A549 (cell line): Measurements from ENCODE around the gene SH3BGRL2. TPM values are rescaled to one million over a fixed set of nuclear protein-coding genes. Genes with fewer than 3 reads are reported as not detected.
A peak's percentile ranks its signal among the peaks of the same experiment; 100 is the strongest.

Experiments used
- ATAC-seq, 2 experiments: fragments of 200-7000 bp in 1 of 2; fragments of >200 bp in 1 of 2; cut with Nextera tagmentation in 1 of 2; cut with Tn5 transposase in 1 of 2; 3 replicates each; pipeline versions ENCODE4 v1.8.0 to v1.9.1; 2018 to 2020; ENCODE audit warnings: mild to moderate bottlenecking in 1 of 2, moderate library complexity in 1 of 2
- CTCF ChIA-PET: fragments of 300-600 bp; sonication (Branson Sonifier 250); formaldehyde crosslinking; extraction: SDS; loops from one replicate; lab custom pipeline; 2021; ENCODE audit warnings: antibody characterized with exemption, inconsistent platforms; lab: Yijun Ruan, JAX
- POLR2A ChIA-PET: fragments of 350-600 bp; formaldehyde crosslinking; extraction: SDS; loops from one replicate; lab custom pipeline; 2021; ENCODE audit warnings: antibody characterized with exemption, inconsistent platforms; lab: Yijun Ruan, JAX
- DNase-seq, 2 experiments: peaks; one replicate each; pipeline versions ENCODE4 v3.0.0 to v3.0.0-alpha.2; 2011 to 2016; ENCODE audit warnings: low read depth in 1 of 2, low spot score in 1 of 2
- FAIRE-seq: peaks from 2 replicates; lab custom pipeline; 2011; peaks lifted over from hg19 to GRCh38; lab: Jason Lieb, UNC
- H3K27ac ChIP-seq, 2 experiments: fragments of >200 bp; sonication (Bioruptor Twin); formaldehyde crosslinking; 3 replicates each; pipeline ENCODE4 v1.5.1; 2016 to 2017
- H3K4me1 ChIP-seq: fragments of >200 bp; sonication (Bioruptor Twin); formaldehyde crosslinking; 3 replicates; pipeline ENCODE4 v1.6.1; 2016
- H3K4me2 ChIP-seq: fragments of >200 bp; sonication (Bioruptor Twin); formaldehyde crosslinking; 3 replicates; pipeline ENCODE4 v1.6.1; 2016
- H3K4me3 ChIP-seq: fragments of >200 bp; sonication (Bioruptor Twin); formaldehyde crosslinking; 3 replicates; pipeline ENCODE4 v1.5.1; 2016
- H3K9me3 ChIP-seq: fragments of >200 bp; sonication (Bioruptor Twin); formaldehyde crosslinking; 3 replicates; pipeline ENCODE4 v1.6.1; 2016
- BHLHE40 ChIP-seq: IDR thresholded peaks from 2 replicates; pipeline ENCODE4 v1.6.1; 2012; ENCODE audit warnings: low read depth, low read length, inconsistent platforms
- CBX2 ChIP-seq: fragments of 200-600 bp; sonication (generic); IDR thresholded peaks from 2 replicates; pipeline ENCODE4 v1.6.1; 2016; ENCODE audit warnings: low read depth, mild to moderate bottlenecking, borderline replicate concordance
- CBX8 ChIP-seq: fragments of 200-600 bp; sonication (generic); IDR thresholded peaks from 2 replicates; pipeline ENCODE4 v1.6.1; 2016
- EHMT2 ChIP-seq: fragments of 200-600 bp; sonication (generic); IDR thresholded peaks from 2 replicates; pipeline ENCODE4 v1.6.1; 2016; ENCODE audit warnings: antibody characterized with exemption, low read depth, mild to moderate bottlenecking, moderate library complexity
- FOSL2 ChIP-seq, 2 experiments: fragments of 450-650 bp in 1 of 2; fragments of >200 bp in 1 of 2; sonication (Bioruptor Twin) in 1 of 2; formaldehyde crosslinking; IDR thresholded peaks; 2 replicates each; pipeline versions ENCODE4 v1.5.0 to v1.6.1; 2016 to 2020; ENCODE audit warnings: mild to moderate bottlenecking in 1 of 2, moderate library complexity in 1 of 2
- FOXS1 ChIP-seq: fragments of 250-450 bp; sonication (Bioruptor Pico); IDR thresholded peaks from 2 replicates; pipeline ENCODE4 v1.5.0; 2020; ENCODE audit warnings: mild to moderate bottlenecking, moderate library complexity
- HDAC2 ChIP-seq: fragments of 200-600 bp; sonication (generic); IDR thresholded peaks from 2 replicates; pipeline ENCODE4 v1.6.1; 2016
- HOXA7 ChIP-seq: fragments of 250-450 bp; sonication (Bioruptor Pico); IDR thresholded peaks from 2 replicates; pipeline ENCODE4 v1.5.0; 2020; ENCODE audit warnings: mild to moderate bottlenecking, moderate library complexity
- MAFK ChIP-seq: fragments of 450-650 bp; IDR thresholded peaks from 2 replicates; pipeline ENCODE4 v1.6.1; 2014; ENCODE audit not compliant: partially characterized antibody
- MYC ChIP-seq: IDR thresholded peaks from 2 replicates; pipeline ENCODE4 v1.6.1; 2012; ENCODE audit warnings: mild to moderate bottlenecking, inconsistent platforms, low read length, improper control_type of control experiment, borderline replicate concordance
- NFE2L2 ChIP-seq: fragments of 150-350 bp; conservative IDR thresholded peaks from 2 replicates; pipeline ENCODE4 v1.6.1; 2014; ENCODE audit warnings: low read length
- POLR2A ChIP-seq: IDR thresholded peaks from 2 replicates; pipeline ENCODE4 v1.6.1; 2012; ENCODE audit warnings: mild to moderate bottlenecking, low read length
- RAD21 ChIP-seq, 2 experiments: fragments of >200 bp in 1 of 2; sonication (Bioruptor Twin) in 1 of 2; formaldehyde crosslinking in 1 of 2; IDR thresholded peaks in 1 of 2; conservative IDR thresholded peaks in 1 of 2; 2 replicates in 1 of 2; 3 replicates in 1 of 2; pipeline ENCODE4 v1.6.1; 2012 to 2018; ENCODE audit warnings: inconsistent platforms in 1 of 2
- RARB ChIP-seq: fragments of 250-450 bp; sonication (Bioruptor Pico); IDR thresholded peaks from 2 replicates; pipeline ENCODE4 v1.8.0; 2021; ENCODE audit warnings: mild to moderate bottlenecking, moderate library complexity
- SMC3 ChIP-seq: fragments of >200 bp; sonication (Bioruptor Twin); formaldehyde crosslinking; IDR thresholded peaks from 3 replicates; pipeline ENCODE4 v1.6.1; 2018; ENCODE audit warnings: inconsistent platforms
- TFCP2L1 ChIP-seq: fragments of 250-450 bp; sonication (Bioruptor Pico); IDR thresholded peaks from 2 replicates; pipeline ENCODE4 v1.5.0; 2021; ENCODE audit warnings: mild to moderate bottlenecking
- ZFP36 ChIP-seq: fragments of 450-650 bp; IDR thresholded peaks from 2 replicates; pipeline ENCODE4 v1.6.1; 2014; ENCODE audit warnings: borderline replicate concordance; ENCODE audit not compliant: partially characterized antibody
- ZSCAN20 ChIP-seq: fragments of 250-450 bp; sonication (Bioruptor Pico); IDR thresholded peaks from 2 replicates; pipeline ENCODE4 v1.8.0; 2022; ENCODE audit warnings: mild to moderate bottlenecking, moderate library complexity
- WGBS: methylation state at CpG from one replicate; pipeline ENCODE4 v1.1.6; 2017; ENCODE audit errors: missing lambda C conversion rate; 5-methylcytosine and 5-hydroxymethylcytosine counted together
- polyA plus RNA-seq, 4 experiments: library from polyadenylated mRNA; depleted of rRNA in 3 of 4; stranded (reverse); fragments of >200 nt; fragmentation: RNase III in 1 of 4; extraction: RNeasy Plus Mini Kit Qiagen cat#74134 plus additional on column Dnase treatment in 1 of 4; gene quantifications; 2 replicates in 3 of 4; 3 replicates in 1 of 4; pipeline ENCODE4 v1.2.3, GENCODE V29; 2011 to 2017
- TF ChIP-seq, protein P1 (sequence below): IDR thresholded peaks from 2 replicates; pipeline ENCODE4 v1.6.1; 2012
- TF ChIP-seq, protein P2 (sequence below): fragments of >200 bp; sonication (Bioruptor Twin); formaldehyde crosslinking; IDR thresholded peaks from 3 replicates; pipeline ENCODE4 v1.5.1; 2016

Gene SH3BGRL2
- polyA plus RNA-seq, 2 of the 4 experiments (the other 2 are of a cell fraction) = 0.48 to 1.9 TPM

DNA sequence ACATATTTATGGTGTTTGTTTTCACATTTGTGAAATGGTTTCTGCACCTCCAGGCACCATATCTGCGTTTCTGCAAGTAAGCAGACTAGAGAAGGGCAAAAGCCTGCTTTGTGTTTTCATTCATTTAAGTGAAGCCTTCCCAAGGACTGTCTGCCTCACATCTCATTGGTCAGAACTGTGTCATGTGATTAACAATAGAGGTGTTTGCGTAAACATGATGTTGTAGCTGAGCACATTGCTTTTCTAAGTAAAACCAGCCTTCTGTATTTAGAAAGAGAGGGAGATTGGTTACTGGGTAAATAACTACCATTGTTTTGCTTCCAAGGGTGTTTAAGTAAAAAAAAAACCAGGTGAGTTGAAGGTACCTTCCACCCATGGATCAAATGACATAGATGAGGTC, 39.7 kb downstream of the SH3BGRL2 start:
- ChIA-PET CTCF (interaction anchor here (1.2 kb wide), 1 partner anchor 15 kb away, joined by 3 read pairs; no protein-coding TSS in a partner anchor), POLR2A (no interaction called here)
- ATAC-seq (no peak), DNase-seq (no peak), FAIRE-seq (no peak)
- peaks cover 12% of the 10 kb centered on the region; the same call in 2 of the 3 replicates for H3K4me1 ChIP-seq
- H3K4me2 ChIP-seq = no peak overlapping the region
- WGBS = 71% methylated on average over 2 of the region's 2 CpGs
- H3K4me3 ChIP-seq = no peak overlapping the region
- TF ChIP-seq BHLHE40 = no peak
- no peak for TF ChIP-seq NFE2L2
- no peak for TF ChIP-seq ZSCAN20 (CRISPR knock-in tag)
- TF ChIP-seq MAFK = no peak
- TF ChIP-seq, protein P1, sequence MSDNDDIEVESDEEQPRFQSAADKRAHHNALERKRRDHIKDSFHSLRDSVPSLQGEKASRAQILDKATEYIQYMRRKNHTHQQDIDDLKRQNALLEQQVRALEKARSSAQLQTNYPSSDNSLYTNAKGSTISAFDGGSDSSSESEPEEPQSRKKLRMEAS = no peak
- no peak for TF ChIP-seq FOXS1 (CRISPR knock-in tag)
- TF ChIP-seq TFCP2L1 (CRISPR knock-in tag) = no peak
- no peak for TF ChIP-seq HDAC2
- TF ChIP-seq ZFP36 = no peak
- TF ChIP-seq CBX2 = no peak
- TF ChIP-seq MYC = no peak
- no peak for TF ChIP-seq CBX8
- TF ChIP-seq HOXA7 (CRISPR knock-in tag) = no peak
- H3K27ac ChIP-seq = no peak overlapping the region
- no peaks in the 10 kb centered on the region for H3K9me3 ChIP-seq

DNA sequence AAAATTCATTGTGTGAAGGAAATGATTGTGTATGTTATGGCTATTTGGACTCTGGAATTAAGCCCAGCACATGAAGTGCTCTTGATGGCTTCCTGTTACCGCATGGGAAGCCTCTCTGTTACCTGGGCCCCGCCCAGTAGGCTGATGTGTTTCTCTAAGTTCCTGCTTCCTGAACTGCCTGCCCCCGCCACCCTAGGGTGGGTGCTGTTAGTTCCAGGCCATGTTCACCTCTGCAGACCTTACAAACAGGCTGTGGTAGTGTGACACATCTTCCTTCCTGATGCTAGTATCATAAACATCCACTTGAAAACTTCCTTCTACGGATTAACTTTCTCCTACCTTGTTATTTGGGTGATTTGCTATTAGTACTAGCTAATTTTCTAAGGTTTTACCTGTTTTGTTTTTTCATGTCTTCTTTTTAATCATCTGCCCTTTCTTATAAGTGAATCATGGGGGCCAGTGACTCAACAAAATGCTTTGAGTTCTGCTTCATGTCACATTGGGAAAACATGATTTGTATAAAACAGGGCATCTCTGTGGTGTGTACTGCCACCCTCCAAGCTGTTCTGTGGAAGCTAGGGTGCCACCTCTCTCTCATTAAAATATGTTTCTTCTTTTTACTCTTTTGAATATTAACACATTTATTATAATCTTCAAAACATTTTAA, 40.6 kb downstream of the SH3BGRL2 start:
- no peak for TF ChIP-seq POLR2A
- no peak for TF ChIP-seq ZSCAN20 (CRISPR knock-in tag)
- TF ChIP-seq EHMT2 = no peak
- no peak for TF ChIP-seq FOSL2 (IDR thresholded peaks at IDR 0.05)
- TF ChIP-seq FOSL2 (CRISPR knock-in tag; IDR thresholded peaks at IDR 0.05) = no peak
- no peak for FAIRE-seq
- no peak; a peak in 1 of 6 replicates for ATAC-seq
- POLR2A ChIA-PET = no interaction called here
- no peaks in the 10 kb centered on the region for H3K9me3 ChIP-seq
- H3K4me3 ChIP-seq = no peak overlapping the region
- no peak overlapping the region for H3K27ac ChIP-seq
- peaks cover 12% of the 10 kb centered on the region; the same call in 2 of the 3 replicates for H3K4me1 ChIP-seq
- no peak overlapping the region for H3K4me2 ChIP-seq
- 54% methylated on average over 4 of the region's 4 CpGs for WGBS
- CTCF ChIA-PET = interaction anchor here (0.9 to 2.1 kb wide), 7 partner anchors 12 to 135 kb away, joined by 3 to 14 read pairs (median 4); partner anchors contain the start of gene LCA5
- peak in 1 of 2 experiments; percentile 7 for DNase-seq

DNA sequence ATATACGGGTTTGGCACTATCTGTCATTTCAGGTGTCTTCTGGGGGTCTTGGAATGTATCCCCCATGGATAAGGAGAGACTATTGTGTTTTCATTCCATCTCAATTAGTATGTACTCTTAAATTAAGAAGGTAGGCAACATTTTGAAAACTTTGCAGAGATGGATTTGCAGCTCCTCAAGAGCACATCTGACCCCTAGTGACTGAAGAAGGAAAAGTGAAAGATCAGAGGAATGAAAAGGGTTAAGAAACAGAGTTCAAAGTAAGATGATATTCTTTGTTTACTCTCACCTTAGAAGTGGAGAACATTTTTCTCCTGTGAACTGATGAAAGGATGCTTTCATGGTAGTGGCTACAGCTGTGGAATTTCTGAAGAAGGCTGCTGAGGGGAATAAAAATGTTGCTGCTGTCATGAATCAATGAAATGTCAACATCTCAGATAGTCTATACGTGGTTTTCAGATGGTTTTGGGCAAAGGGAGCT, 41.5 kb downstream of the SH3BGRL2 start:
- Histone ChIP-seq H3K4me1 (peaks cover 12% of the 10 kb centered on the region; the same call in 2 of the 3 replicates), H3K4me2 (0 out of 3 replicates have a peak overlapping the region, but pooled peaks have one; percentile 25), H3K9me3 (no peaks in the 10 kb centered on the region)

More for the DNA sequence above, 41.5 kb downstream of the SH3BGRL2 start:
- ATAC-seq (peak in 1 of 2 experiments; percentile 59; a peak in 1 of 6 replicates), FAIRE-seq (no peak), DNase-seq (peak; percentile 2 to 37)
- POLR2A ChIA-PET = no interaction called here
- Histone ChIP-seq H3K4me3 (no peak overlapping the region), H3K27ac (no peak overlapping the region)
- WGBS = 46% methylated on average over 2 of the region's 2 CpGs
- TF ChIP-seq RARB (no peak), SMC3 (peak; percentile 69), RAD21 (conservative IDR thresholded peaks at IDR 0.05 in 1 of 2, IDR thresholded peaks at IDR 0.05 in 1 of 2) (peak; percentile 71 to 75)
- TF ChIP-seq, protein P2, sequence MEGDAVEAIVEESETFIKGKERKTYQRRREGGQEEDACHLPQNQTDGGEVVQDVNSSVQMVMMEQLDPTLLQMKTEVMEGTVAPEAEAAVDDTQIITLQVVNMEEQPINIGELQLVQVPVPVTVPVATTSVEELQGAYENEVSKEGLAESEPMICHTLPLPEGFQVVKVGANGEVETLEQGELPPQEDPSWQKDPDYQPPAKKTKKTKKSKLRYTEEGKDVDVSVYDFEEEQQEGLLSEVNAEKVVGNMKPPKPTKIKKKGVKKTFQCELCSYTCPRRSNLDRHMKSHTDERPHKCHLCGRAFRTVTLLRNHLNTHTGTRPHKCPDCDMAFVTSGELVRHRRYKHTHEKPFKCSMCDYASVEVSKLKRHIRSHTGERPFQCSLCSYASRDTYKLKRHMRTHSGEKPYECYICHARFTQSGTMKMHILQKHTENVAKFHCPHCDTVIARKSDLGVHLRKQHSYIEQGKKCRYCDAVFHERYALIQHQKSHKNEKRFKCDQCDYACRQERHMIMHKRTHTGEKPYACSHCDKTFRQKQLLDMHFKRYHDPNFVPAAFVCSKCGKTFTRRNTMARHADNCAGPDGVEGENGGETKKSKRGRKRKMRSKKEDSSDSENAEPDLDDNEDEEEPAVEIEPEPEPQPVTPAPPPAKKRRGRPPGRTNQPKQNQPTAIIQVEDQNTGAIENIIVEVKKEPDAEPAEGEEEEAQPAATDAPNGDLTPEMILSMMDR = peak; percentile 61
- CTCF ChIA-PET = interaction anchor here (0.7 to 2.1 kb wide), 12 partner anchors 13 to 136 kb away, joined by 3 to 14 read pairs (median 4); partner anchors contain the start of gene LCA5
